Neural progenitor cell (in vitro differentiated cells): Measurements from ENCODE around the gene NEK10. TPM values are rescaled to one million over a fixed set of nuclear protein-coding genes. Genes with fewer than 3 reads are reported as not detected.

Source experiments
- DNase-seq: peaks from one replicate; pipeline ENCODE4 v3.0.0-alpha.2; 2016; ENCODE audit warnings: low spot score
- H2AFZ ChIP-seq: fragments of 200-600 bp; sonication (generic); replicated peaks from 2 replicates; pipeline ENCODE4 v1.6.1; 2016; ENCODE audit warnings: antibody characterized with exemption
- H3F3A ChIP-seq: fragments of 200-600 bp; sonication (generic); 2 replicates; pipeline ENCODE4 v1.6.1; 2016; ENCODE audit warnings: antibody characterized with exemption, low read depth
- H3K27ac ChIP-seq: fragments of 200-600 bp; sonication (generic); 2 replicates; pipeline ENCODE4 v1.5.1; 2016; ENCODE audit warnings: mild to moderate bottlenecking
- H3K27me3 ChIP-seq: fragments of 200-600 bp; sonication (generic); 2 replicates; pipeline ENCODE4 v1.6.1; 2016; ENCODE audit warnings: mild to moderate bottlenecking, moderate library complexity
- H3K36me3 ChIP-seq: fragments of 200-600 bp; sonication (generic); 2 replicates; pipeline ENCODE4 v1.5.1; 2016
- H3K4me1 ChIP-seq: fragments of 200-600 bp; sonication (generic); 2 replicates; pipeline ENCODE4 v1.6.1; 2016; ENCODE audit warnings: mixed run types
- H3K4me2 ChIP-seq: fragments of 200-600 bp; sonication (generic); 2 replicates; pipeline ENCODE4 v1.6.1; 2016
- H3K4me3 ChIP-seq: fragments of 200-600 bp; sonication (generic); 2 replicates; pipeline ENCODE4 v1.5.1; 2016
- H3K79me2 ChIP-seq: fragments of 200-600 bp; sonication (generic); 2 replicates; pipeline ENCODE4 v1.6.1; 2016; ENCODE audit warnings: low read depth
- H3K9ac ChIP-seq: fragments of 200-600 bp; sonication (generic); 2 replicates; pipeline ENCODE4 v1.6.1; 2016
- H3K9me3 ChIP-seq: fragments of 200-600 bp; sonication (generic); 2 replicates; pipeline ENCODE4 v1.5.1; 2016; ENCODE audit warnings: low read depth
- H4K20me1 ChIP-seq: fragments of 200-600 bp; sonication (generic); 2 replicates; pipeline ENCODE4 v1.6.1; 2016; ENCODE audit warnings: low read depth
- H3K27ac Mint-ChIP-seq: 3 replicates; pipeline ENCODE4 v1.8.0; 2021; ENCODE audit warnings: mixed read lengths
- H3K27me3 Mint-ChIP-seq: 2 replicates; pipeline ENCODE4 v1.8.0; 2022; ENCODE audit warnings: low read depth, mild to moderate bottlenecking, inconsistent platforms, moderate library complexity, mixed read lengths; ENCODE audit not compliant: insufficient read depth
- H3K36me3 Mint-ChIP-seq: 3 replicates; pipeline ENCODE4 v1.8.0; 2021; ENCODE audit warnings: mixed read lengths
- H3K4me1 Mint-ChIP-seq: 3 replicates; pipeline ENCODE4 v1.8.0; 2021; ENCODE audit warnings: mixed read lengths
- H3K4me3 Mint-ChIP-seq: 3 replicates; pipeline ENCODE4 v1.8.0; 2021; ENCODE audit warnings: mild to moderate bottlenecking, moderate library complexity, mixed read lengths
- H3K9me3 Mint-ChIP-seq: 3 replicates; pipeline ENCODE4 v1.8.0; 2020; ENCODE audit warnings: mixed read lengths
- CTCF ChIP-seq: fragments of 200-600 bp; sonication (generic); IDR thresholded peaks from 2 replicates; pipeline ENCODE4 v1.5.1; 2017; ENCODE audit warnings: antibody characterized with exemption, mild to moderate bottlenecking
- EZH2 ChIP-seq: fragments of 200-600 bp; sonication (generic); IDR thresholded peaks from 2 replicates; pipeline ENCODE4 v1.6.1; 2017; ENCODE audit warnings: antibody characterized with exemption, mild to moderate bottlenecking, moderate library complexity
- EZH2phosphoT487 ChIP-seq: fragments of 200-600 bp; sonication (generic); IDR thresholded peaks from 2 replicates; pipeline ENCODE4 v1.6.1; 2017; ENCODE audit warnings: antibody characterized with exemption
- total RNA-seq: library from RNA; depleted of rRNA; stranded (reverse); fragments of >200 nt; gene quantifications from 2 replicates; pipeline ENCODE4 v1.2.3, GENCODE V29; 2015; ENCODE audit warnings: low replicate concordance

NEK10 gene
- total RNA-seq, 1 donor from 2014 or later = 0.54 TPM

GRCh38 chr3:27219127-27219845 is 149.9 kb downstream of the NEK10 start:
- Mint-ChIP-seq H3K9me3 (peaks cover 2% of the 10 kb centered on the region), H3K27ac (no peak overlapping the region), H3K4me3 (no peak overlapping the region), H3K4me1 (peaks cover 3% of the 10 kb centered on the region), H3K36me3 (no peaks in the 10 kb centered on the region), H3K27me3 (no peaks in the 10 kb centered on the region)
- no peaks in the 10 kb centered on the region for H3K36me3 ChIP-seq
- no peak for DNase-seq
- H2AFZ ChIP-seq = no peak overlapping the region
- no peaks in the 10 kb centered on the region for H3K9me3 ChIP-seq
- H3K4me1 ChIP-seq = no peaks in the 10 kb centered on the region
- H3K9ac ChIP-seq = no peak overlapping the region
- H3K27me3 ChIP-seq = no peaks in the 10 kb centered on the region
- H3F3A ChIP-seq = no peaks in the 10 kb centered on the region
- H3K27ac ChIP-seq = no peak overlapping the region
- H3K4me2 ChIP-seq = no peak overlapping the region
- TF ChIP-seq EZH2 = no peak
- no peak for TF ChIP-seq EZH2phosphoT487
- no peak for TF ChIP-seq CTCF
- no peaks in the 10 kb centered on the region for H4K20me1 ChIP-seq
- H3K4me3 ChIP-seq = no peak overlapping the region
- no peaks in the 10 kb centered on the region for H3K79me2 ChIP-seq

DNA sequence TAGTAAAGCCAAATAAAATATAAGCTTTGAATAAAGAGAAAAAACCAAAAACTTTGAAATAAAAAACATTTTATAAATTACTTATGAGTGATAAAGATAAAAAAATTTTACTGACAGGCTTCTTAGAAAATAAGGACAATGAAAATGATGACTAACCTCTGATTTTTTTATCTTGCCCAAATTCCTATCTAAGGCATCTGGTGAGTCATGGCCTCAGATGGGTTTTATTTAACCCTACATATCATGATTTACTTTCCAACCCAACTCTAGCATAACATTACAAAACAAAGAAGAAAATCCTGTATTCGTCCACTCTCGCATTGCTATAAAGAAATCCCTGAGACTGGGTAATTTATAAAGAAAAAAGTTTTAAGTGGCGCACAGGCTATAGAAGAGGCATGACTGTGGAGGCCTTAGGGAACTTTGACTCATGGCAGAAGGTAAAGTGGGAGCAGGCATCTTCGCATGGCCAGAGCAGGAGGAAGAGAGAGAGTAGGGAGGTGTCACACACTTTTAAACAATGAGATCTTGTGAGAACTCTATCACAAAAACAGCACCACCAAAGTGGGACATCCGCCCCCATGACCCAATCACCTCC is 152.1 kb downstream of the NEK10 start:
- Histone ChIP-seq H3K9me3 (no peaks in the 10 kb centered on the region), H3K79me2 (no peaks in the 10 kb centered on the region), H4K20me1 (no peaks in the 10 kb centered on the region), H3K4me2 (no peak overlapping the region), H3F3A (no peaks in the 10 kb centered on the region), H3K4me3 (no peak overlapping the region), H3K27me3 (no peaks in the 10 kb centered on the region), H2AFZ (no peak overlapping the region), H3K9ac (no peak overlapping the region), H3K27ac (no peak overlapping the region), H3K36me3 (no peaks in the 10 kb centered on the region), H3K4me1 (no peaks in the 10 kb centered on the region)
- H3K9me3 Mint-ChIP-seq = peaks cover 2% of the 10 kb centered on the region
- no peak overlapping the region for H3K4me3 Mint-ChIP-seq
- H3K27me3 Mint-ChIP-seq = no peaks in the 10 kb centered on the region
- H3K27ac Mint-ChIP-seq = no peak overlapping the region
- no peaks in the 10 kb centered on the region for H3K4me1 Mint-ChIP-seq
- H3K36me3 Mint-ChIP-seq = no peaks in the 10 kb centered on the region
- no peak for DNase-seq
- no peak for TF ChIP-seq EZH2phosphoT487
- no peak for TF ChIP-seq EZH2
- TF ChIP-seq CTCF = no peak

GRCh38 chr3:27216295-27216855 is 152.8 kb downstream of the NEK10 start:
- H3K27me3 Mint-ChIP-seq = no peaks in the 10 kb centered on the region
- H3K4me1 ChIP-seq = no peaks in the 10 kb centered on the region
- no peak overlapping the region for H3K4me3 Mint-ChIP-seq
- no peak overlapping the region for H3K4me3 ChIP-seq
- H2AFZ ChIP-seq = no peak overlapping the region
- H3K27ac ChIP-seq = no peak overlapping the region
- no peaks in the 10 kb centered on the region for H3F3A ChIP-seq
- no peak for DNase-seq
- H3K4me1 Mint-ChIP-seq = no peaks in the 10 kb centered on the region
- no peaks in the 10 kb centered on the region for H3K9me3 ChIP-seq
- no peaks in the 10 kb centered on the region for H3K27me3 ChIP-seq
- H3K79me2 ChIP-seq = no peaks in the 10 kb centered on the region
- H3K36me3 Mint-ChIP-seq = no peaks in the 10 kb centered on the region
- H3K9me3 Mint-ChIP-seq = peaks cover 2% of the 10 kb centered on the region
- H3K27ac Mint-ChIP-seq = no peak overlapping the region
- H3K9ac ChIP-seq = no peak overlapping the region
- H3K36me3 ChIP-seq = no peaks in the 10 kb centered on the region
- no peak for TF ChIP-seq EZH2
- TF ChIP-seq EZH2phosphoT487 = no peak
- TF ChIP-seq CTCF = no peak
- no peak overlapping the region for H3K4me2 ChIP-seq
- H4K20me1 ChIP-seq = no peaks in the 10 kb centered on the region
